ENCODE measurements around the gene ADAMTSL1. TPM values are rescaled to one million over a fixed set of nuclear protein-coding genes. Genes with fewer than 3 reads are reported as not detected.

ADAMTSL1 gene
- total RNA-seq, 2 experiments from 2014 or later: not detected

DNA sequence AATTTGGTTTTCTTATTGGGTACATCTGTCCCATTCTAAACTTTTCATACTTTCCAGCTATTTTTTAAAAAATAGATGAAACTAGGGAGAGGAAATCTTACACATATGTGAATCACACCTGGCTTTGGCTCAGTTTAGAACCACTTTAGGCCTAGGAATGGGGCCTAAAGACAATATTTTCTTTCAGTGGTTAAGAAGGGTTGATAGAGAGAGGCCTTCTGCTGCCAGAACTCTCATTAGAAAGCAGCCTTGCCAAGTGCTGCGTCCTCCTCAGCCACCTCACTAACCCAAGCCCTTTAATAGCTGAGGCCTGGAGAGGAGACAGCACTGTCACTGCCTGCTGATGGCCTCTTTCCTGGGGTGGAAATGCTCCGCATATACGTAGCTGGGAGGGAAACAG lies 391.6 kb downstream of the ADAMTSL1 start:
- CTCF ChIA-PET (ENCODE audit: unreplicated experiment): no interaction called here
- intact Hi-C loops (cut with micrococcal nuclease; ENCODE audit: unreplicated experiment): no loop called here

DNA sequence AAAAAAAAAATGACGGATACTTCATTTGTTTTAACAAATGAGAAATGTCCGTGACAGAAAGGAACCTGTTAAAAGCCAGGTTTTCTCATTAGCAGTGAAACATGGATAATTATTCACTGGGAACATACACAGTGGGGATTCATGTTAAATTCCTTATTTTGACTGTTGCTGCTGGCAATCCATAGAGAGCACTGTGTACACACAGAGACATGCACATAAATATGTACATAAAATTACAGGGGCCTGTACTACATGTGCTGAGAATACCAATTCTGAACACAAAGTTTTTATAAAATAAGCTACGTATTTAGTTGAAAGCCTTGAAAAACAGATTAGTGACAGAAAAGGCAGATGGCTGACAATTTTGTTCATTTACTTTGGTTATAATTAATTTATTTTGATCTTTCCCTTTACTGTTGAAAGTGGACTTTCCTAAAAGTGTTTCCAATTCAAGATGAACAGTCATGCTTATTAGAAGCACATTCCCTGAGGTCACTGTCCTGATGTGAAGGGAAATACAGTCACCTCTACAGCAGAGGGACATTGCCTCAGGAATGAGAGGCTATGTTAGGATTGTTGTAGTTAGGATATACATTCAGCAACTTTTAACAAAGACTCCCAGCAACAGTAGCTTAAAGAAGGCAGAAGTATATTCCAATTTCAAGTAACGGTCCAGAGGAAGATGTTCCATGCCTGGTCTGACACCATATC lies 392.3 kb downstream of the ADAMTSL1 start:
- H3K9me2 ChIP-seq (ENCODE audit: insufficient read depth, low read length): no peaks in the 10 kb centered on the region
- H3K4me1 ChIP-seq (ENCODE audit: insufficient read depth, low read length, poor library complexity, severe bottlenecking): no peaks in the 10 kb centered on the region
- no peak overlapping the region for H3K4me2 ChIP-seq (ENCODE audit: low read length)
- H3K27ac ChIP-seq (ENCODE audit: low read depth, low read length, poor library complexity, severe bottlenecking): no peak overlapping the region
- H3K4me3 ChIP-seq (ENCODE audit: low read depth, low read length, poor library complexity, severe bottlenecking): no peak overlapping the region
- no peaks in the 10 kb centered on the region for H3K79me2 ChIP-seq (ENCODE audit: insufficient read depth, low read depth, low read length)
- no peak overlapping the region for H2AFZ ChIP-seq (ENCODE audit: low read length)
- H4K20me1 ChIP-seq (ENCODE audit: insufficient read depth, low read length): no peaks in the 10 kb centered on the region
- POLR2A ChIA-PET: no interaction called here
- TF ChIP-seq, protein P1, sequence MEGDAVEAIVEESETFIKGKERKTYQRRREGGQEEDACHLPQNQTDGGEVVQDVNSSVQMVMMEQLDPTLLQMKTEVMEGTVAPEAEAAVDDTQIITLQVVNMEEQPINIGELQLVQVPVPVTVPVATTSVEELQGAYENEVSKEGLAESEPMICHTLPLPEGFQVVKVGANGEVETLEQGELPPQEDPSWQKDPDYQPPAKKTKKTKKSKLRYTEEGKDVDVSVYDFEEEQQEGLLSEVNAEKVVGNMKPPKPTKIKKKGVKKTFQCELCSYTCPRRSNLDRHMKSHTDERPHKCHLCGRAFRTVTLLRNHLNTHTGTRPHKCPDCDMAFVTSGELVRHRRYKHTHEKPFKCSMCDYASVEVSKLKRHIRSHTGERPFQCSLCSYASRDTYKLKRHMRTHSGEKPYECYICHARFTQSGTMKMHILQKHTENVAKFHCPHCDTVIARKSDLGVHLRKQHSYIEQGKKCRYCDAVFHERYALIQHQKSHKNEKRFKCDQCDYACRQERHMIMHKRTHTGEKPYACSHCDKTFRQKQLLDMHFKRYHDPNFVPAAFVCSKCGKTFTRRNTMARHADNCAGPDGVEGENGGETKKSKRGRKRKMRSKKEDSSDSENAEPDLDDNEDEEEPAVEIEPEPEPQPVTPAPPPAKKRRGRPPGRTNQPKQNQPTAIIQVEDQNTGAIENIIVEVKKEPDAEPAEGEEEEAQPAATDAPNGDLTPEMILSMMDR (conservative IDR thresholded peaks at IDR 0.05; ENCODE audit: low read length): no peak
- no peak for TF ChIP-seq EZH2phosphoT487 (IDR thresholded peaks at IDR 0.05; ENCODE audit: borderline replicate concordance, low read depth, low read length)
- intact Hi-C loops (cut with micrococcal nuclease; ENCODE audit: unreplicated experiment): no loop called here
- no TSS peak for BruUV-seq (replicated peaks)
- CTCF ChIA-PET (ENCODE audit: unreplicated experiment): no interaction called here
- no peaks in the 10 kb centered on the region for H3K9me3 ChIP-seq (ENCODE audit: low read length)
- DNase-seq (ENCODE audit: low spot score): no peak
- no peaks in the 10 kb centered on the region for H3K36me3 ChIP-seq (ENCODE audit: insufficient read depth, low read length)

More for the DNA sequence above, 391.6 kb downstream of the ADAMTSL1 start:
- H3K9me3 ChIP-seq (ENCODE audit: low read length): no peaks in the 10 kb centered on the region
- H3K4me3 ChIP-seq (ENCODE audit: low read depth, low read length, poor library complexity, severe bottlenecking): no peak overlapping the region
- no peak overlapping the region for H2AFZ ChIP-seq (ENCODE audit: low read length)
- DNase-seq (ENCODE audit: low spot score): no peak
- no TSS peak for BruUV-seq (replicated peaks)
- TF ChIP-seq, protein P1 (conservative IDR thresholded peaks at IDR 0.05; ENCODE audit: low read length): no peak
- TF ChIP-seq EZH2phosphoT487 (IDR thresholded peaks at IDR 0.05; ENCODE audit: borderline replicate concordance, low read depth, low read length): no peak
- no peak overlapping the region for H3K4me2 ChIP-seq (ENCODE audit: low read length)
- no peaks in the 10 kb centered on the region for H3K79me2 ChIP-seq (ENCODE audit: insufficient read depth, low read depth, low read length)
- no peaks in the 10 kb centered on the region for H3K36me3 ChIP-seq (ENCODE audit: insufficient read depth, low read length)
- no peak overlapping the region for H3K27ac ChIP-seq (ENCODE audit: low read depth, low read length, poor library complexity, severe bottlenecking)
- POLR2A ChIA-PET: no interaction called here
- H4K20me1 ChIP-seq (ENCODE audit: insufficient read depth, low read length): no peaks in the 10 kb centered on the region
- no peaks in the 10 kb centered on the region for H3K4me1 ChIP-seq (ENCODE audit: insufficient read depth, low read length, poor library complexity, severe bottlenecking)
- H3K9me2 ChIP-seq (ENCODE audit: insufficient read depth, low read length): no peaks in the 10 kb centered on the region

DNA sequence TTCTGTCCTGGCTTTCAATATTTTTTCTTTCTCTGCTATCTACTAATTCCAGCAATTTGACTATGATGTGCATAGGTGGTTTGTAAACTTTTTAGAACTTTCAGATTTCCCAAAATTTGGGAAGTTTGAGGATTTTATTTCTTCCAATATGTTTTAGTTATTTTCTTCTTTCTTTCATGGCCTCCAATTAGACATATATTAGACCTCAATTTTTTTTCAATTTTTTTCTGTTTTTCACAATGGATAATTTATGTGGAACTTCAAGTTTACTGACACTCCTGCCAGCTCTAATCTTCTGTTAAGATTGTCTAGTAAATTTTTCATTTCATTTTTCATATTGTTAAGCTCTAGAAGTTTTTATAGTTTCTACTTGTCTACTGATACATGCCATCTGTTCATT lies 395.8 kb downstream of the ADAMTSL1 start:
- TF ChIP-seq, protein P1 (conservative IDR thresholded peaks at IDR 0.05; ENCODE audit: low read length): no peak
- TF ChIP-seq EZH2phosphoT487 (IDR thresholded peaks at IDR 0.05; ENCODE audit: borderline replicate concordance, low read depth, low read length): no peak
- H3K27ac ChIP-seq (ENCODE audit: low read depth, low read length, poor library complexity, severe bottlenecking): no peak overlapping the region
- POLR2A ChIA-PET: interaction anchor here (0.9 kb wide), 1 partner anchor 57 kb away, joined by 4 read pairs; no protein-coding TSS in a partner anchor
- H3K4me2 ChIP-seq (ENCODE audit: low read length): no peak overlapping the region
- H3K79me2 ChIP-seq (ENCODE audit: insufficient read depth, low read depth, low read length): no peaks in the 10 kb centered on the region
- DNase-seq (ENCODE audit: low spot score): no peak
- BruUV-seq (replicated peaks): no TSS peak
- H2AFZ ChIP-seq (ENCODE audit: low read length): no peak overlapping the region
- H3K36me3 ChIP-seq (ENCODE audit: insufficient read depth, low read length): no peaks in the 10 kb centered on the region
- no peaks in the 10 kb centered on the region for H4K20me1 ChIP-seq (ENCODE audit: insufficient read depth, low read length)
- H3K4me1 ChIP-seq (ENCODE audit: insufficient read depth, low read length, poor library complexity, severe bottlenecking): no peaks in the 10 kb centered on the region
- intact Hi-C loops (cut with micrococcal nuclease; ENCODE audit: unreplicated experiment): no loop called here
- H3K9me3 ChIP-seq (ENCODE audit: low read length): no peaks in the 10 kb centered on the region
- no peaks in the 10 kb centered on the region for H3K9me2 ChIP-seq (ENCODE audit: insufficient read depth, low read length)
- no peak overlapping the region for H3K4me3 ChIP-seq (ENCODE audit: low read depth, low read length, poor library complexity, severe bottlenecking)
- CTCF ChIA-PET (ENCODE audit: unreplicated experiment): no interaction called here
